HG02571 (cell line): ENCODE data around the gene CSNK1G2.
"Not testable (repeated sequence)": the region's sequence is repeated elsewhere in the genome, so short reads cannot be mapped to it uniquely, and the experiment has no call there.

Experiments used
- ATAC-seq: cut with Tn5 transposase; IDR thresholded peaks from one replicate; pipeline ENCODE4 v1.9.1; 2021; ENCODE audit warnings: mild to moderate bottlenecking, moderate library complexity; ENCODE audit not compliant: unreplicated experiment

The CSNK1G2 gene

DNA sequence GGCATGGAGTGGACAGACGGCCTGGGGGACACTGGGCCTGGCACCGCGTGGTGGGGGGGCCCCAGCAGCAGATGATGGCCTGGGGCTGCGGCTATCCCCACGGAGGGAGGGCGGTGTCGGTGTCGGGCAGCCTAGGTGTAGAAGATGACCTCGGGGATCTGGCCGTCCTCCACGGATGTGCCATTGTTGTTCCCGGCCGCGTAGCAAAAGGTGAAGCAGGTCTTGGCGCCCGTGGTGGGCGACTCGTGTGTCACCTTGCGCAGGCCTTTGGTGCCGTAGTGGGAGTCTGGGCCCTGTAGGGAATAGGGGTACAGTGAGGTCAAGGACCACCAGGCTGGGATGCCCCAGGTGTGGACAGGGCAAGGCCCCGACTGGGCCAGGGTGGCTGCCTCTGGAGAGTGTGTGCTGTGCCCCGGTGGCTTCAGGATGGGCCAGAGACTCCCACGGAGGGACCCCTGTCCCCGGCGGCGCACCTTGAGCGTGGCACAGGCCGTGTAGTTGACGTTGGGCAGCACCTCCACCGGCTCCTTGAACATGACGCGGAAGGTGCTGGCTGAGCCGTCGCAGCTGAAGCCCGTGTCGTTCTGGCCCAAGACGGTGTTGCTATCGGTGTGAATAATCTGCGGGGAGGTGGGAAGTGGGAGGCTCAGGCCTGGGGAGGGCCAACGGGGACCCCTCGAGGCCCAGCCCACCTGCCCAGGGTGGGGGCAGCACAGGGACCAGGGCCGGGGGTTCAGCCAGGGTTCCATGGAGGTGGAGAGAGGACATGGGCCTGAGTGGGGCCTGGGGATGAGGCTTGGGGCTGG is 45.6 kb downstream of the CSNK1G2 start:
- no peak for ATAC-seq

- no peak for ATAC-seq
These were observed 46.5 kb downstream of the CSNK1G2 start for GRCh38 chr19:1987197-1988187.

DNA sequence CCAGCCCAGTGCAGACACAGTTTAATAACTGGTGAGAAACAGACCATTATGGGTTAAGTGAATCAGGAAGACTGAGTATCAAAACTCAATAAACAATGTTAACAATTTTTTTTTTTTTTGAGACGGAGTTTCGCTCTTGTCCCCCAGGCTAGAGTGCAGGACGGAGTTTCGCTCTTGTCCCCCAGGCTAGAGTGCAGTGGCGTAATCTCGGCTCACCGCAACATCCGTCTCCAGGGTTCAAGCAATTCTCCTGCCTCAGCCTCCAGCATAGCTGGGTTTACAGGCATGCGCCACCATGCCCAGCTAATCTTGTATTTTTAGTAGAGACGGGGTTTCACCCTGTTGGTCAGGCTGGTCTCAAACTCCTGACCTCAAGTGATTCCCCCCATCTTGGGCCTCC is 47.5 kb downstream of the CSNK1G2 start:
- ATAC-seq, result not testable (repeated sequence)

GRCh38 chr19:1989513-1990229 is 48.7 kb downstream of the CSNK1G2 start:
- no peak for ATAC-seq

- no peak for ATAC-seq
These were observed 49.5 kb downstream of the CSNK1G2 start for GRCh38 chr19:1990230-1991017.

DNA sequence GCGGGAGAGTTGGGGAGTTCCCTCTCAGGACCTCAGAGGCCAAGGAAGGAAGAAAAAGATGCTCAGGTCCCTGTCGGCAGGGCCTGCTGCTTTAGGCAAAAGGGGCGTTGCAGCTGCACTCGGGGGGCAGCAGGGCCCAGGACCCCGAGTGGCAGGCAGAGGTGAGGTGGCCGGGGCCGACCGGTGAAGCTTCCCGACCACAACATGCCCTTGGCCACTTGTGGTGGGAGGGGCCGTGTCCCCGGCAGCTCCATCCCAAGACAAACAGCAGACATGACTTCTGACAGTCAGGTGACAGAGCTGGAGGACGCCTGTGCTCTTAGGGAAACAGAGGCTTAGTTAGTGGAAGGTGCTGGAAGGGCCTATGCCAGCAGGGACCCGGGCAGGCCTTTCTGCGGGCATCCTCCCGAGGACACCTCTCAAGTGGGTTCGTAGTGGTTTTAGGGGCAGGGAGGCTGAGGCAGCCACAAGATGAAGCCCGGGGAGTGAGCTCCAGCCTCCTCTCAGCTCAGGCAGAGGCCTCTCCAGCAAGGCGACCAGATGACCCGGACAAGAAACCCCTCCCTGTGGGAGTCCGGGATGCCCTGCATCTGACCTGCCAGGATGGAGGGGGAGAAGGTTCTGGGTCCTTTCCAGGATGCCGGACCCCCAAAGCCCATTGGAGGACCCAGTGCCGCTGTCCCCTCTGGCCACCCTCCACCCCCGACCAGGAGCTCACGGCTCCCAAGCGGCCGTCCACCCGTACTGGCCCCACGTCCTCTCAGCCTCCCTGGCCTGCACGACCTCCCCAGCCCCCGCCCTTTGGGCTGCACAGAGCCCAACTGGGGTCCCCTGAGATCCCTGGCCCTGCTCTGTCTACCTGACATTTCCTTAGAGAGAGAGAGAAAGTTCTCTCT is 50.3 kb downstream of the CSNK1G2 start:
- no peak for ATAC-seq

DNA sequence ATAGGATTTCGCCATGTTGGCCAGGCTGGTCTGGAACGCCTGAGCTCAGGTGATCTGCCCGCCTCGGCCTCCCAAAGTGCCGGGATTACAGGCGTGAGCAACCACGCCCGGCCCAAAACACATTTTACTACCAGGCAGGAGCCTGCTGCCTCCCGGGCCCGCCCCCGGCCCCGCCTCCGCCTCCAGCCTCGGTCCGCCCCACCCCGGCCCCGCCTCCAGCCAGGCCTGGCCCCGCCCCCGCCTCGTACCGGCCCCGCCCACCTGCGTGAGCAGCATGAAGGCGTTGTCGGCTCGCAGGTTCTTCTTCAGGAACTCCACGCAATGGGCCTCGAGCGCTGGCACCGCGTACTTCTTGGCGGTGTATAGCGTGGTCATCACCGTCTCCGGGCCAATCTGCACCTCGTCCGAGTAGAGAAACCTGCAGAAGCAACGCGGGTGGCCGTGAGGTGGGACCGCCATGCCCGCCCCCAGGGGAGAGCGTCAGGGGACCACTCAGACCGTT is 51.8 kb downstream of the CSNK1G2 start:
- ATAC-seq, result no peak

- ATAC-seq, result no peak
These were observed 56.6 kb downstream of the CSNK1G2 start for GRCh38 chr19:1997353-1998233.

DNA sequence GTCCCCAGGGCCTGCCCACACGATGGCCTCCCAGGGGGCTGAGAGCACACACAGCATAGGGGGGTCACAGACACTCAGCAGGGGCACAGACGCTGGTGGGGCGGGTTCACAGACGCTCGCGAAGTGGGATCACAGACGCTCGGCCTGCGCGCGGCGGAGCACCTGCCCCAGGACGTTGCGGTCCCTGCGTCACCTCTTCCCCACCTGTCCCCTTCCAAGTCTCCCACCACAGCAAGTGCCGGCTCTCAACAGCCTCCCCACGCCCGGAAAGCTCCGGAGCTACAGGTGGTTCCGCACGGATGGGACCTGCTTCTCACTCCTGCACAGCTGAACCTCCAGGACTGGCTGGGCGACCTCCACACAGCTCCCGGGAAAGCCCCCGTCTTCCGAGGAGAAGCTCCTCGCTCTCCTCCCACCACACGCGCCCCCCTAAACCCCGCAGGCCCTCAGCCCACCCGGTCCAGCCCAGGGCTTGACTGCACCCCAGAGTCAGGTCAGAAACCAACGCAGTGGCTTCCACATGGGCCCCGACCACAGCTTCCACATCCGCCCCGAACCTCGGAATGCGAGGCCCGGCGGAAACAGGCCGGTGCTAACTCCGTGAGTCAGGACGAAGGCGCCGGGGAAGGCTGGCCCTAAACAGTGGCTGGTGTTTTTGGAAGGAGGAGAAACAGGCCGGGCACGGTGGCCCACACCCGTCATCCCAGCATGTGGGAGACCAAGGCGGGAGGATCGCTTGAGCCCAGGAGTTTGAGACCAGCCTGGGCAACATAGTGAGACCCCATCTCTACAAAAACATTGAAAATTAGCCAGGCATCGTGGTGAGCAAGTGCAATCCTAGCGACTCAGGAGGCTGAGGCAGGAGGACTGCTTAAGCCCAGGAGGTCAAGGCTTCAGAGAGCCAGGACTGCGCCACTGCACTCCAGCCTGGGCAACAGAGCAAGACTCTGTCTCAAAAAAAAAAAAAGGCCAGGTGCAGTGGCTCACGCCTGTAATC is 58.0 kb downstream of the CSNK1G2 start:
- ATAC-seq, result no peak

DNA sequence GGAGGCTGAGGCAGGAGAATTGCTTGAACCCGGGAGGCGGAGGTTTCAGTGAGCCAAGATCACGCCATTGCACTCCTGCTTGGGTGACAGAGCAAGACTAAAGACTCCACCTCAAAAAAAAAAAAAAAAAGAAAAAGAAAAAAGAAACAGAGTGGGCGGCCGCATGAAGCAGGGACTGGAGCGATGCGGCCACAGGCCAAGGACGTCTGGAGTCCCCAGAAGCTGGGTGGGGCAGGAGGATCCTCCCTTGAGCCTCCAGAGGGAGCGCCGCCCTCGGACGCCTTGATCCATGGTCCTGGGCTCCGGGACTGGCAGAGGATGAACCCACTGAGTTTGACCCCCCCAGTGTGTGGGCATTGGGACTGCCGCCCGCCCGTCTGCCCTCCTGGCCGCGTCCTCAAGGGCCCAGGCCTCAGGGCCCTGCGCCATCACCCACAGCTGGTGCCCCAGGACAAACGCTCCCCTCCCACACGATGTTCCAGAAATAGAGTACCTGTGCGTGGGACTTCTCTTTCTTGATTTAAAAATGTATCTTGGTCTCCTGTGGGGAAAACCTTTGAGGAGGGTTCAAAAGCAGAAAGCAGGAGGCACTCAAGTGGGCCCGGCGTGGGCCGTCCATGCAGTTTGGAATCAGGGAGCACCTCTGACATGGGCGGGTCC is 59.0 kb downstream of the CSNK1G2 start:
- no peak for ATAC-seq

- no peak for ATAC-seq
These were observed 62.9 kb downstream of the CSNK1G2 start for GRCh38 chr19:2003874-2004273.

DNA sequence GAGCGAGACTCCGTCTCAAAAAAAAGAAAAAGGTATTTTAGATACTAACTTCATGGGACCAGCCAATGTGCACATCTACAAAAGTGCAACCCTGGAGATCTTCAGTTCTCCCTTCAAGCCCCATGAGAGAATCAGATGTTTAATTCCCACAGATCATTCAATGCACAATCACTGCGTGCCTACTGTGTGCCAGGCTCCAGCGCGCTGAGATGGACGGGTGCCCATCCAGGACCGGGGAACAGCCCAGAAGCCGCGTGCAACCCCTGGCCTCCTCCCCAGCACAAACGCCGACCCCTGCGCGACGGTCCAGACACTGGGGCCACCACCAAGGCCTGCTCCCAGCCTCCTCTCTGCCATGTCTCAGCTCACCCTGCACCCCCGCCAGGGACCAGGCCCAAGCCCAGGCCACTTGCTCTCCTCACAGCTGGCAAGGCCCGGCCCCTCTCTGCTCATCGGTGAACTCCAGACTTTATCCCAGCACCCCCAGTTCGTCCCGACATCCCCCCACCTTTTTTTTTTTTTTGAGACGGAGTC is 69.2 kb downstream of the CSNK1G2 start:
- ATAC-seq, result no peak

GRCh38 chr19:2011169-2011568 is 70.2 kb downstream of the CSNK1G2 start:
- no peak for ATAC-seq

DNA sequence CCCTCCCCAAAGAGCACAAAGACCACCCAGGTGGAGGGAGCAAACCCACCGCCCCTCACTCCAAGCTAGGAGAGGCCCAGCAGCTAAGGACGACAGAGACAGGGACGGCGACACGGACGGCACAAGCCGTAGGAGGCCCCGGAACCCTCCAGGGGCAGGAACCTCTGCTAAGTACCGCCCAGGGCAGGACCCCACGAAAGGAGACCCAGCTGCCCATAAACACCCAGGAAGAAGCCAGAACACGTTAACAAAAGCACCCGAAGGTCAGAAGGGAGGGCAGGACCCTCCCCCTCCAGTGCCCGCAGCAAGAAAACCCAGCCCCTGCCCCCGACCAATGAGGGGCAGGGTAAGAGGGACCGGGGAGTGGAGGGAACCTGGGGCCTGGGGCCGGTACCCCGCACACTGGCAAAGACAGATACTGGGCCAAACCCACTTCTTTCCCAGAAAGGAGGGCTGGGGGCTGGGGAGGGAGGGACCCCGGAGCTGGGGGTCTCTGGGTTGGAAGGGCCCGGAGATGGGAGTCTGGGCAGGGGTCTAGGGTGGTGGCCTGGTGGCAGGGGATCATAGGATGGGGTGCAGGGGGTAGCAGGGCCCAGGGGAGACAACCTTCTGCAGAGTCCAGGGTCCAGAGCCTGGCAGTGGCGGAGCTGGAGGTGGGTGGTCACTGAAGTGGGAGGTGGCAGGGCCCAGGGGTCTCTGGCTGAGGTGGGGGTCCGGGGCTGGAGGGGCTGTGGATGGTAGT is 72.1 kb downstream of the CSNK1G2 start:
- no peak for ATAC-seq

- no peak for ATAC-seq
These were observed 72.7 kb downstream of the CSNK1G2 start for GRCh38 chr19:2013683-2013961.

- no peak for ATAC-seq
These were observed 73.2 kb downstream of the CSNK1G2 start for GRCh38 chr19:2014131-2014571.
